ENCODE measurements around the gene CGNL1.

DNA sequence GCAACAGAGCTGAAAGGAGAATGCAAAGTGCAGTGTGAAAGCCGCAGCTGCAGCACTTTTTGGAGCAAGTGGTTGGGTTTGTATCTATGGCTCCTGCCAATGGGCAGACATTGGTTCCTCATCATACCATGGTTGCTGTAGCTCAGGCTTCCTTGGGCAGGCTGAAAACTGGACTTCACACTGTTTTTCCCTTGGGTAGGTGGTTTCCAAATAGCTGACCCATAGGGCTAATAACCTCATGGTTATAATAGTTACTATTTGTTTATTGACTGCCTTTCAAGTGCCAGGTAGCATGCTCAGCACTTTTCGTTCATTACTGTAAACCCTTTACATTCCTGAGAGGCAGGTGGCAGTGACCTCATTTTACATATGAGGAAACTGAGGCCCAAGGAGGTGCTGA lies 4.5 kb downstream of the CGNL1 start:
- no peak for TF ChIP-seq EZH2 (optimal IDR thresholded peaks at IDR 0.05; ENCODE audit: low read depth, low read length)
- no peak for TF ChIP-seq CTCF (IDR thresholded peaks at IDR 0.05; ENCODE audit: low read length)
